Measurements from ENCODE around the gene MBD2. TPM values are rescaled to one million over a fixed set of nuclear protein-coding genes. Genes with fewer than 3 reads are reported as not detected.
"Not testable (repeated sequence)": the region's sequence is repeated elsewhere in the genome, so short reads cannot be mapped to it uniquely, and the experiment has no call there.

MBD2 gene
- total RNA-seq, 2 experiments from 2014 or later = 101 to 102 TPM

DNA sequence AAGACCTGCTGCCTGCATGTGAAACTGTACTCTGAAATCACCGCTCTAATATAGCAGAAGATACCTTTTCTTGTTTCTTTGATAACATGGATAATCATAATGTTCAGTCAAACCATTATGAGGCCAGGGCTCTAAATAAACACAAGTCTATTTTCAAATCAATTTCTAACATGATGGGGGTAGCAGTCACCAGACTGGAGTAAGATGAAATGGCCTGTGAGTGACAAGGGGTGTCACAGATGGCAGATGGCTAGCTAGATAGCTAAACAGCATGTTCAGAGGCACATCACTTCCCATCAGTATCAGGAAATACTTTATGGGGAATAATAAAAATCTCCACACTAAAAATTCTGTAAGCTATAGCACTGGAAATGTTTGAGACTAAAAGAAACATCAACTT is 14.0 kb downstream of the MBD2 start:
- Mint-ChIP-seq H3K4me1 (ENCODE audit: low read depth) (peaks cover 60% of the 10 kb centered on the region), H3K27ac (peak overlapping the region; percentile 28), H3K4me3 (no peak overlapping the region), H3K36me3 (ENCODE audit: low read depth) (peaks cover 6% of the 10 kb centered on the region), H3K27me3 (no peaks in the 10 kb centered on the region), H3K9me3 (no peaks in the 10 kb centered on the region)
- intact Hi-C loops (cut with micrococcal nuclease) = loop anchor here (2.0 to 5.0 kb wide), 3 partner anchors 28 to 62 kb away; no protein-coding TSS in a partner anchor
- TF ChIP-seq, protein P1, sequence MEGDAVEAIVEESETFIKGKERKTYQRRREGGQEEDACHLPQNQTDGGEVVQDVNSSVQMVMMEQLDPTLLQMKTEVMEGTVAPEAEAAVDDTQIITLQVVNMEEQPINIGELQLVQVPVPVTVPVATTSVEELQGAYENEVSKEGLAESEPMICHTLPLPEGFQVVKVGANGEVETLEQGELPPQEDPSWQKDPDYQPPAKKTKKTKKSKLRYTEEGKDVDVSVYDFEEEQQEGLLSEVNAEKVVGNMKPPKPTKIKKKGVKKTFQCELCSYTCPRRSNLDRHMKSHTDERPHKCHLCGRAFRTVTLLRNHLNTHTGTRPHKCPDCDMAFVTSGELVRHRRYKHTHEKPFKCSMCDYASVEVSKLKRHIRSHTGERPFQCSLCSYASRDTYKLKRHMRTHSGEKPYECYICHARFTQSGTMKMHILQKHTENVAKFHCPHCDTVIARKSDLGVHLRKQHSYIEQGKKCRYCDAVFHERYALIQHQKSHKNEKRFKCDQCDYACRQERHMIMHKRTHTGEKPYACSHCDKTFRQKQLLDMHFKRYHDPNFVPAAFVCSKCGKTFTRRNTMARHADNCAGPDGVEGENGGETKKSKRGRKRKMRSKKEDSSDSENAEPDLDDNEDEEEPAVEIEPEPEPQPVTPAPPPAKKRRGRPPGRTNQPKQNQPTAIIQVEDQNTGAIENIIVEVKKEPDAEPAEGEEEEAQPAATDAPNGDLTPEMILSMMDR (IDR thresholded peaks at IDR 0.05) = no peak
- peak; percentile 19 for ATAC-seq
- DNase-seq = no peak
- ChIA-PET CTCF (interaction anchor here (0.6 to 3.7 kb wide), 4 partner anchors 9 to 90 kb away, joined by 3 to 20 read pairs (median 3); no protein-coding TSS in a partner anchor), POLR2A (interaction anchor here (1.9 kb wide), 1 partner anchor 13 kb away, joined by 4 read pairs; no protein-coding TSS in a partner anchor)

DNA sequence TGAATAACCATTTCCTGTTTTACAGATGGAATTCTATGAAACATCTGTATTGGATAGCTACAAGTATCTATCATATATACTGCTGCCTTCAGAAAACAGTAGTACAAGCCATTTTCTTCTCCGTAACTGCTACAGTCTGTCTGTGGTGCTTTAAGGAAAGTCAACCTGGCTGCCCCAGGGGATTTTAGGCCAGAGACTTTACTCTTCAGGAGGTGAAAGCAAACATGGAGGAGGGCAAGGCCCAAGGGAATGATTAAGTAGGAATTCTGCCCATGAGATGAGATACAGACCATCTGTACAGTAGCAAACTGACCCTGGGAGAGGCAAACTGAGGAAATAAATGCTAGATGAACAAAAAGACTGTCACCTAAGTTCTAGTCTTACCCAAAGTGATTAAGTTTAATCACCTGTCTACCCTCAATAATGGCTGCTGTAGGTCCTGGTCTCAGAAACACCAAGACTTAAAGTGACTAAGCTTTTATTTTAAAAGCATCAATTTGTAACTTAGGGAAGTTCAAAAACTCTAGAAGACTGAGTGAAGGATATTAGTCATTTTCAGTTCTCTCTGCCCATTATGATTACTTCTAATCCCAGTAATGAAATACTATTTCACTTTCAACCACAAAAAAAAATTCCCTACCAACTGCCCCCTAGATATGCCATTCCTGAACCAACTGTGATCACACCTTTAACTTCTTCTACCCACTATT is 14.8 kb downstream of the MBD2 start:
- H3K27ac Mint-ChIP-seq = peak overlapping the region; percentile 81
- DNase-seq (no peak), ATAC-seq (peak; percentile 87)
- peaks cover 56% of the 10 kb centered on the region for H3K4me1 Mint-ChIP-seq (ENCODE audit: low read depth)
- intact Hi-C loops (cut with micrococcal nuclease) = loop anchor here (2.0 to 5.0 kb wide), 3 partner anchors 27 to 61 kb away; no protein-coding TSS in a partner anchor
- POLR2A ChIA-PET = interaction anchor here (0.9 to 1.3 kb wide), 2 partner anchors 14 to 18 kb away, joined by 3 to 4 read pairs; no protein-coding TSS in a partner anchor
- peak overlapping the region; percentile 34 for H3K4me3 Mint-ChIP-seq
- CTCF ChIA-PET = interaction anchor here (3.5 to 3.7 kb wide), 2 partner anchors 13 to 60 kb away, joined by 15 to 20 read pairs; partner anchors contain the start of gene POLI
- no peaks in the 10 kb centered on the region for H3K9me3 Mint-ChIP-seq
- H3K36me3 Mint-ChIP-seq (ENCODE audit: low read depth) = peaks cover 9% of the 10 kb centered on the region
- TF ChIP-seq, protein P1 (IDR thresholded peaks at IDR 0.05) = no peak
- H3K27me3 Mint-ChIP-seq = no peaks in the 10 kb centered on the region

DNA sequence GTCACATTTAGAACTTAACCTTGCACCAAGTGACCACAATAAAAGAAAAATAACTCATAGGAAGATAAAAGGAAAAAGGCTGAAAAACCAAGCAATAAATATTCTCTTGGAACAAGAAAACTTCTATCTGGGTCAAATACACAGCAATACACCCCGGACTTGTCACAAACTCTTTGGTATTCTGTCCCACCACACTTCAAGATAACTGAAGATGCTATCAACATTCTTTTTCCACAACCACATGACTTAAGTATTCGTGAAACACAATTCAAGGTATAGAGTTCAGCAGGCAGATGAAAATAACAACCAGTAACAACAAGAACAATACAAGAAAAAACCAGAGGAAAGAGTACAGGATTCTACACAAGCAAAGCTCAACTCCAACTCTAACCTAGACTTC is 18.0 kb downstream of the MBD2 start:
- Mint-ChIP-seq H3K27ac (peak overlapping the region; percentile 0), H3K9me3 (no peaks in the 10 kb centered on the region), H3K4me1 (ENCODE audit: low read depth) (peaks cover 41% of the 10 kb centered on the region), H3K27me3 (no peaks in the 10 kb centered on the region), H3K36me3 (ENCODE audit: low read depth) (peaks cover 26% of the 10 kb centered on the region), H3K4me3 (no peak overlapping the region)
- no peak for ATAC-seq
- CTCF ChIA-PET = interaction anchor here (0.7 to 2.0 kb wide), 3 partner anchors 11 to 31 kb away, joined by 3 to 7 read pairs (median 4); no protein-coding TSS in a partner anchor
- intact Hi-C loops (cut with micrococcal nuclease) = no loop called here
- DNase-seq = no peak
- POLR2A ChIA-PET = interaction anchor here (0.7 to 1.0 kb wide), 2 partner anchors 17 to 57 kb away, joined by 3 to 4 read pairs; no protein-coding TSS in a partner anchor
- TF ChIP-seq, protein P1 (IDR thresholded peaks at IDR 0.05) = no peak

DNA sequence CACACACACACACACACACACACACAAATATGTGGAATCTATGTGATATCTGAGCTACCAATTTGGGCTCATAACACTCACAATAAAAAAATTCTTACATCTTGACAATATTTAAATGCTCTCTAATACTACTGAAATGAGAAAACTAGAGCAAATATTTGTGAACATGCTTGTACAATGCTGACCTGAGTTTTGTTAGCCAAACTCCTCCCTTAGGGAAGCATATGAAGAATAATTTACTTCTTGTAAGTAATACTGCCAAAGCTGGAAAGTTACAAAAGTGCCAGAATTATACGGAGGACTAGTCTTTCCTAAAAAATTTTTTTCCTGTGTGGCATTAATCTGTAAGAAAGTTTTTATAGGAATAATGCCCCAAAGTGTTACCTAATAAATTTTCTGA is 18.5 kb downstream of the MBD2 start:
- ChIA-PET POLR2A (interaction anchor here (1.0 kb wide), 1 partner anchor 17 kb away, joined by 3 read pairs; no protein-coding TSS in a partner anchor), CTCF (interaction anchor here (0.7 to 2.0 kb wide), 3 partner anchors 11 to 31 kb away, joined by 3 to 7 read pairs (median 4); no protein-coding TSS in a partner anchor)
- Mint-ChIP-seq H3K27ac (no peak overlapping the region), H3K36me3 (ENCODE audit: low read depth) (peaks cover 30% of the 10 kb centered on the region), H3K4me1 (ENCODE audit: low read depth) (peaks cover 38% of the 10 kb centered on the region), H3K4me3 (no peak overlapping the region), H3K9me3 (no peaks in the 10 kb centered on the region), H3K27me3 (no peaks in the 10 kb centered on the region)
- intact Hi-C loops (cut with micrococcal nuclease) = no loop called here
- no peak for ATAC-seq
- TF ChIP-seq, protein P1 (IDR thresholded peaks at IDR 0.05) = no peak
- DNase-seq = no peak

DNA sequence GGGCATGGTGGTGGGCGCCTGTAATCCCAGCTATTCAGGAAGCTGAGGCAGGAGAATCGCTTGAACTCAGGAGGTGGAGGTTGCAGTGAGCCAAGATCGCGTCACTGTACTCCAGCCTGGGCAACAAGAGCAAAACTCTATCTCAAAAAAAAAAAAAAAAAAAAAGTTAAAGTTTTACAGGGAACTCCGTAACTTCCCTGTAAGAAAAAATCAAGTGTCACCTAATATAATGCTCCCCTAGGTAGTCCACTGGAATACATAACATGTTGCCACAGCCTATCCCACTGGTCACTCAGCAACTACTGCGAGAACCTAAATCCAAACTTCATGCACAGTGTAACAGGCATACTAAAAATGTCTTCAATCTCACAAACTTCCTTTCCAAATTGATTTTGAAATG is 19.0 kb downstream of the MBD2 start:
- intact Hi-C loops (cut with micrococcal nuclease); CTCF ChIA-PET; H3K27me3 Mint-ChIP-seq; H3K27ac Mint-ChIP-seq; DNase-seq; H3K4me3 Mint-ChIP-seq; H3K9me3 Mint-ChIP-seq; ATAC-seq: not testable (repeated sequence)
- POLR2A ChIA-PET = interaction anchor here (1.0 kb wide), 2 partner anchors 18 to 66 kb away, joined by 3 read pairs; no protein-coding TSS in a partner anchor
- H3K36me3 Mint-ChIP-seq (ENCODE audit: low read depth) = peaks cover 31% of the 10 kb centered on the region
- peaks cover 36% of the 10 kb centered on the region for H3K4me1 Mint-ChIP-seq (ENCODE audit: low read depth)
